HEK293 (cell line): ENCODE results near the gene WDR91.

Experiments used
- EGR2 ChIP-seq: fragments of 450-650 bp; formaldehyde crosslinking; IDR thresholded peaks from 2 replicates; pipeline ENCODE4 v1.5.1; 2016; ENCODE audit warnings: low read depth, missing biosample characterization, missing genetic modification characterization
- GLI2 ChIP-seq: fragments of 450-650 bp; formaldehyde crosslinking; IDR thresholded peaks from 2 replicates; pipeline ENCODE4; 2017; ENCODE audit warnings: missing biosample characterization, missing genetic modification characterization, low read depth, borderline replicate concordance
- GLIS1 ChIP-seq: fragments of 450-650 bp; formaldehyde crosslinking; IDR thresholded peaks from 2 replicates; pipeline ENCODE4 v1.5.1; 2016; ENCODE audit warnings: missing biosample characterization, missing genetic modification characterization
- IKZF3 ChIP-seq: fragments of 450-650 bp; IDR thresholded peaks from 2 replicates; pipeline ENCODE4 v1.5.0; 2018; ENCODE audit warnings: missing biosample characterization, mild to moderate bottlenecking, missing genetic modification characterization, moderate library complexity
- KLF10 ChIP-seq: fragments of 450-650 bp; IDR thresholded peaks from 2 replicates; pipeline ENCODE4 v1.5.1; 2018; ENCODE audit warnings: missing biosample characterization, mild to moderate bottlenecking, missing genetic modification characterization
- MZF1 ChIP-seq: fragments of 450-650 bp; formaldehyde crosslinking; IDR thresholded peaks from 2 replicates; pipeline ENCODE4 v1.5.1; 2017; ENCODE audit warnings: missing biosample characterization, missing genetic modification characterization, borderline replicate concordance
- OVOL3 ChIP-seq: fragments of 450-650 bp; formaldehyde crosslinking; IDR thresholded peaks from 2 replicates; pipeline ENCODE4 v1.5.1; 2016; ENCODE audit warnings: missing biosample characterization, missing genetic modification characterization
- PRDM1 ChIP-seq: fragments of 450-650 bp; formaldehyde crosslinking; IDR thresholded peaks from 2 replicates; pipeline ENCODE4; 2016; ENCODE audit warnings: missing biosample characterization, missing genetic modification characterization
- RBAK ChIP-seq: fragments of 450-650 bp; formaldehyde crosslinking; IDR thresholded peaks from 2 replicates; pipeline ENCODE4 v1.5.1; 2016; ENCODE audit warnings: missing biosample characterization, missing genetic modification characterization
- ZBTB20 ChIP-seq: fragments of 450-650 bp; formaldehyde crosslinking; IDR thresholded peaks from 2 replicates; pipeline ENCODE4 v1.5.1; 2016; ENCODE audit warnings: missing biosample characterization, missing genetic modification characterization
- ZEB2 ChIP-seq: fragments of 450-650 bp; formaldehyde crosslinking; IDR thresholded peaks from 2 replicates; pipeline ENCODE4 v1.5.1; 2016; ENCODE audit warnings: missing biosample characterization, missing genetic modification characterization
- ZFHX2 ChIP-seq: fragments of 450-650 bp; formaldehyde crosslinking; conservative IDR thresholded peaks from 2 replicates; pipeline ENCODE4 v1.5.1; 2016; ENCODE audit warnings: missing biosample characterization, missing genetic modification characterization
- ZNF121 ChIP-seq: fragments of 450-650 bp; formaldehyde crosslinking; IDR thresholded peaks from 2 replicates; pipeline ENCODE4 v1.5.1; 2016; ENCODE audit warnings: missing biosample characterization, missing genetic modification characterization
- ZNF174 ChIP-seq: fragments of 450-650 bp; formaldehyde crosslinking; IDR thresholded peaks from 2 replicates; pipeline ENCODE4 v1.5.0; 2017; ENCODE audit warnings: missing biosample characterization, mild to moderate bottlenecking, missing genetic modification characterization
- ZNF175 ChIP-seq: fragments of 450-650 bp; formaldehyde crosslinking; IDR thresholded peaks from 2 replicates; pipeline ENCODE4 v1.5.1; 2016; ENCODE audit warnings: missing biosample characterization, missing genetic modification characterization
- ZNF202 ChIP-seq: fragments of 450-650 bp; formaldehyde crosslinking; IDR thresholded peaks from 2 replicates; pipeline ENCODE4 v1.5.1; 2016; ENCODE audit warnings: missing biosample characterization, missing genetic modification characterization, borderline replicate concordance
- ZNF24 ChIP-seq: fragments of 450-650 bp; formaldehyde crosslinking; IDR thresholded peaks from 2 replicates; pipeline ENCODE4 v1.5.1; 2016; ENCODE audit warnings: missing biosample characterization, missing genetic modification characterization
- ZNF274 ChIP-seq, 2 experiments: fragments of 200-500 bp in 1 of 2; fragments of 450-650 bp in 1 of 2; sonication (Bioruptor generic) in 1 of 2; formaldehyde crosslinking in 1 of 2; IDR thresholded peaks; 2 replicates each; pipeline versions ENCODE4 v1.5.1 to v1.6.1; 2014 to 2016; ENCODE audit warnings: borderline replicate concordance in 1 of 2, inconsistent platforms in 1 of 2, low read length in 1 of 2, missing biosample characterization in 1 of 2, missing genetic modification characterization in 1 of 2
- ZNF341 ChIP-seq: fragments of 450-650 bp; formaldehyde crosslinking; IDR thresholded peaks from 2 replicates; pipeline ENCODE4; 2016; ENCODE audit warnings: low read depth, missing biosample characterization, missing genetic modification characterization
- ZNF354C ChIP-seq: fragments of 450-650 bp; formaldehyde crosslinking; IDR thresholded peaks from 2 replicates; pipeline ENCODE4 v1.5.1; 2016; ENCODE audit warnings: missing biosample characterization, missing genetic modification characterization, low read depth, borderline replicate concordance
- ZNF394 ChIP-seq: fragments of 450-650 bp; formaldehyde crosslinking; IDR thresholded peaks from 2 replicates; pipeline ENCODE4 v1.5.1; 2016; ENCODE audit warnings: missing biosample characterization, missing genetic modification characterization, mild to moderate bottlenecking, moderate library complexity, borderline replicate concordance
- ZNF433 ChIP-seq: fragments of 450-650 bp; formaldehyde crosslinking; IDR thresholded peaks from 2 replicates; pipeline ENCODE4 v1.5.1; 2016; ENCODE audit warnings: missing biosample characterization, missing genetic modification characterization, low read depth
- ZNF510 ChIP-seq: fragments of 450-650 bp; formaldehyde crosslinking; IDR thresholded peaks from 2 replicates; pipeline ENCODE4 v1.5.1; 2018; ENCODE audit warnings: mild to moderate bottlenecking, missing genetic modification characterization, missing biosample characterization; ENCODE audit not compliant: insufficient replicate concordance
- ZNF549 ChIP-seq: fragments of 450-650 bp; IDR thresholded peaks from 2 replicates; pipeline ENCODE4 v1.5.1; 2018; ENCODE audit warnings: missing biosample characterization, missing genetic modification characterization, mild to moderate bottlenecking, inconsistent platforms, moderate library complexity
- ZNF555 ChIP-seq: fragments of 450-650 bp; formaldehyde crosslinking; conservative IDR thresholded peaks from 2 replicates; pipeline ENCODE4 v1.5.1; 2017; ENCODE audit warnings: missing biosample characterization, mild to moderate bottlenecking, missing genetic modification characterization, inconsistent platforms
- ZNF626 ChIP-seq: fragments of 450-650 bp; sonication (Bioruptor Pico); formaldehyde crosslinking; IDR thresholded peaks from 2 replicates; pipeline ENCODE4 v1.5.1; 2018; ENCODE audit warnings: missing biosample characterization, missing genetic modification characterization, inconsistent platforms
- ZNF654 ChIP-seq: fragments of 450-650 bp; formaldehyde crosslinking; IDR thresholded peaks from 2 replicates; pipeline ENCODE4 v1.5.1; 2016; ENCODE audit warnings: low read depth, missing biosample characterization, missing genetic modification characterization
- ZNF660 ChIP-seq: fragments of 450-650 bp; IDR thresholded peaks from 2 replicates; pipeline ENCODE4 v1.5.1; 2018; ENCODE audit warnings: missing biosample characterization, mild to moderate bottlenecking, missing genetic modification characterization
- ZNF692 ChIP-seq: fragments of 450-650 bp; formaldehyde crosslinking; IDR thresholded peaks from 2 replicates; pipeline ENCODE4 v1.5.1; 2016; ENCODE audit warnings: missing biosample characterization, missing genetic modification characterization
- ZNF768 ChIP-seq: fragments of 450-650 bp; formaldehyde crosslinking; IDR thresholded peaks from 2 replicates; pipeline ENCODE4 v1.5.1; 2018; ENCODE audit warnings: missing biosample characterization, mild to moderate bottlenecking, missing genetic modification characterization
- ZNF791 ChIP-seq: fragments of 450-650 bp; formaldehyde crosslinking; IDR thresholded peaks from 2 replicates; pipeline ENCODE4 v1.5.1; 2016; ENCODE audit warnings: missing biosample characterization, missing genetic modification characterization
- ZNF830 ChIP-seq: fragments of 450-650 bp; IDR thresholded peaks from 2 replicates; pipeline ENCODE4 v1.5.0; 2018; ENCODE audit warnings: missing biosample characterization, missing genetic modification characterization, low read depth, mild to moderate bottlenecking, moderate library complexity
- ZSCAN16 ChIP-seq: fragments of 450-650 bp; formaldehyde crosslinking; IDR thresholded peaks from 2 replicates; pipeline ENCODE4 v1.5.1; 2016; ENCODE audit warnings: missing biosample characterization, missing genetic modification characterization
- TF ChIP-seq, protein P1 (sequence below): fragments of 450-650 bp; IDR thresholded peaks from 2 replicates; pipeline ENCODE4 v1.5.1; 2018; ENCODE audit warnings: missing biosample characterization, mild to moderate bottlenecking, missing genetic modification characterization
- TF ChIP-seq, protein P2 (sequence below): fragments of 450-650 bp; formaldehyde crosslinking; IDR thresholded peaks from 2 replicates; pipeline ENCODE4 v1.5.1; 2017; ENCODE audit warnings: missing biosample characterization, missing genetic modification characterization

Gene WDR91

GRCh38 chr7:135170274-135170997 is 40.9 kb downstream of the WDR91 start, which contains the start of gene CYREN (continued):
- peak; percentile 65 for TF ChIP-seq EGR2 (tag by site-specific recombination)
- TF ChIP-seq RBAK (tag by site-specific recombination), result no peak
- TF ChIP-seq, protein P1, sequence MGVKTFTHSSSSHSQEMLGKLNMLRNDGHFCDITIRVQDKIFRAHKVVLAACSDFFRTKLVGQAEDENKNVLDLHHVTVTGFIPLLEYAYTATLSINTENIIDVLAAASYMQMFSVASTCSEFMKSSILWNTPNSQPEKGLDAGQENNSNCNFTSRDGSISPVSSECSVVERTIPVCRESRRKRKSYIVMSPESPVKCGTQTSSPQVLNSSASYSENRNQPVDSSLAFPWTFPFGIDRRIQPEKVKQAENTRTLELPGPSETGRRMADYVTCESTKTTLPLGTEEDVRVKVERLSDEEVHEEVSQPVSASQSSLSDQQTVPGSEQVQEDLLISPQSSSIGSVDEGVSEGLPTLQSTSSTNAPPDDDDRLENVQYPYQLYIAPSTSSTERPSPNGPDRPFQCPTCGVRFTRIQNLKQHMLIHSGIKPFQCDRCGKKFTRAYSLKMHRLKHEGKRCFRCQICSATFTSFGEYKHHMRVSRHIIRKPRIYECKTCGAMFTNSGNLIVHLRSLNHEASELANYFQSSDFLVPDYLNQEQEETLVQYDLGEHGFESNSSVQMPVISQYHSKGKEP, result no peak
- peak; percentile 34; the same call in 1 of the 2 replicates for TF ChIP-seq ZNF121 (tag by site-specific recombination)
- TF ChIP-seq ZNF549 (tag by site-specific recombination), result no peak
- peak; percentile 93 for TF ChIP-seq ZEB2
- TF ChIP-seq ZNF510, result no peak
- TF ChIP-seq GLIS1 (tag by site-specific recombination), result peak; percentile 77
- TF ChIP-seq OVOL3 (tag by site-specific recombination), result 0 out of 2 replicates have a peak, but pooled peaks have one; percentile 60
- no peak for TF ChIP-seq ZNF24
- TF ChIP-seq ZNF175, result no peak
- TF ChIP-seq ZNF394 (tag by site-specific recombination), result peak; percentile 60
- TF ChIP-seq ZNF341, result no peak; the same call in none of the 2 replicates
- TF ChIP-seq KLF10 (tag by site-specific recombination), result 0 out of 2 replicates have a peak, but pooled peaks have one; percentile 19
- no peak for TF ChIP-seq ZNF174 (tag by site-specific recombination)
- no peak for TF ChIP-seq GLI2
- no peak for TF ChIP-seq ZNF768 (tag by site-specific recombination)
- peak; percentile 87 for TF ChIP-seq ZFHX2 (tag by site-specific recombination)
- 0 out of 2 replicates have a peak, but pooled peaks have one; percentile 17 for TF ChIP-seq PRDM1
- no peak for TF ChIP-seq MZF1
- TF ChIP-seq, protein P2, sequence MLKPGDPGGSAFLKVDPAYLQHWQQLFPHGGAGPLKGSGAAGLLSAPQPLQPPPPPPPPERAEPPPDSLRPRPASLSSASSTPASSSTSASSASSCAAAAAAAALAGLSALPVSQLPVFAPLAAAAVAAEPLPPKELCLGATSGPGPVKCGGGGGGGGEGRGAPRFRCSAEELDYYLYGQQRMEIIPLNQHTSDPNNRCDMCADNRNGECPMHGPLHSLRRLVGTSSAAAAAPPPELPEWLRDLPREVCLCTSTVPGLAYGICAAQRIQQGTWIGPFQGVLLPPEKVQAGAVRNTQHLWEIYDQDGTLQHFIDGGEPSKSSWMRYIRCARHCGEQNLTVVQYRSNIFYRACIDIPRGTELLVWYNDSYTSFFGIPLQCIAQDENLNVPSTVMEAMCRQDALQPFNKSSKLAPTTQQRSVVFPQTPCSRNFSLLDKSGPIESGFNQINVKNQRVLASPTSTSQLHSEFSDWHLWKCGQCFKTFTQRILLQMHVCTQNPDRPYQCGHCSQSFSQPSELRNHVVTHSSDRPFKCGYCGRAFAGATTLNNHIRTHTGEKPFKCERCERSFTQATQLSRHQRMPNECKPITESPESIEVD (tag by site-specific recombination), result no peak
- peak; percentile 93 for TF ChIP-seq IKZF3 (tag by site-specific recombination)
- TF ChIP-seq ZNF274 (IDR thresholded peaks at IDR 0.05; ENCODE audit: low read length), result no peak
- TF ChIP-seq ZNF274 (tag by site-specific recombination; IDR thresholded peaks at IDR 0.05; ENCODE audit: borderline replicate concordance), result no peak
- peak; percentile 80; the same call in 1 of the 2 replicates for TF ChIP-seq ZNF660 (tag by site-specific recombination)
- TF ChIP-seq ZNF791 (tag by site-specific recombination), result no peak
- no peak for TF ChIP-seq ZSCAN16 (tag by site-specific recombination)
- no peak for TF ChIP-seq ZNF830 (tag by site-specific recombination)
- no peak for TF ChIP-seq ZNF626 (tag by site-specific recombination)
- TF ChIP-seq ZNF202 (tag by site-specific recombination), result no peak
- TF ChIP-seq ZNF692, result peak; percentile 97
- no peak for TF ChIP-seq ZNF555 (tag by site-specific recombination)
- TF ChIP-seq ZNF654 (tag by site-specific recombination), result peak; percentile 36
- peak; percentile 86; the same call in 1 of the 2 replicates for TF ChIP-seq ZBTB20 (tag by site-specific recombination)
- no peak for TF ChIP-seq ZNF354C
- no peak for TF ChIP-seq ZNF433 (tag by site-specific recombination)
